ENCODE measurements around the gene PDE4B.
"Not testable (repeated sequence)": the region's sequence is repeated elsewhere in the genome, so short reads cannot be mapped to it uniquely, and the experiment has no call there.

Gene PDE4B

GRCh38 chr1:65965112-65965996 lies 172.7 kb downstream of the PDE4B start:
- no peaks in the 10 kb centered on the region; the same call in 1 of the 2 replicates for H3K4me1 ChIP-seq (ENCODE audit: low read length)
- no peaks in the 10 kb centered on the region for H4K20me1 ChIP-seq (ENCODE audit: insufficient read depth, low read length)
- H3K4me2 ChIP-seq (ENCODE audit: low read length): no peak overlapping the region
- H3K27ac ChIP-seq (ENCODE audit: low read length): no peak overlapping the region
- H3K36me3 ChIP-seq (replicated peaks; ENCODE audit: low read depth, low read length): no peaks in the 10 kb centered on the region
- H3K9ac ChIP-seq (ENCODE audit: low read length): no peak overlapping the region
- no peak overlapping the region for H2AFZ ChIP-seq (ENCODE audit: low read depth, low read length)
- no peaks in the 10 kb centered on the region for H3K79me2 ChIP-seq (ENCODE audit: low read length)
- no peak overlapping the region for H3K4me3 ChIP-seq (ENCODE audit: low read length)
- TF ChIP-seq EZH2phosphoT487 (IDR thresholded peaks at IDR 0.05; ENCODE audit: low read depth) (no peak), CTCF (IDR thresholded peaks at IDR 0.05; ENCODE audit: low read depth, low read length) (no peak)
- no peaks in the 10 kb centered on the region for H3K27me3 ChIP-seq (ENCODE audit: low read depth, low read length)
- no peaks in the 10 kb centered on the region for H3K9me3 ChIP-seq (ENCODE audit: insufficient read depth, low read length)

GRCh38 chr1:65967492-65967891 lies 174.8 kb downstream of the PDE4B start:
- not testable (repeated sequence) for H4K20me1 ChIP-seq (ENCODE audit: insufficient read depth, low read length); H3K27me3 ChIP-seq (ENCODE audit: low read depth, low read length); H3K9me3 ChIP-seq (ENCODE audit: insufficient read depth, low read length); H3K4me3 ChIP-seq (ENCODE audit: low read length); H3K4me1 ChIP-seq (ENCODE audit: low read length); H3K9ac ChIP-seq (ENCODE audit: low read length); H3K36me3 ChIP-seq (replicated peaks; ENCODE audit: low read depth, low read length); H3K79me2 ChIP-seq (ENCODE audit: low read length); H2AFZ ChIP-seq (ENCODE audit: low read depth, low read length); H3K27ac ChIP-seq (ENCODE audit: low read length); H3K4me2 ChIP-seq (ENCODE audit: low read length)

- Histone ChIP-seq H3K4me3 (ENCODE audit: low read length) (no peak overlapping the region), H3K79me2 (ENCODE audit: low read length) (no peaks in the 10 kb centered on the region), H3K27ac (ENCODE audit: low read length) (no peak overlapping the region), H3K4me1 (ENCODE audit: low read length) (no peaks in the 10 kb centered on the region), H4K20me1 (ENCODE audit: insufficient read depth, low read length) (no peaks in the 10 kb centered on the region), H3K9me3 (ENCODE audit: insufficient read depth, low read length) (no peaks in the 10 kb centered on the region), H2AFZ (ENCODE audit: low read depth, low read length) (no peak overlapping the region), H3K9ac (ENCODE audit: low read length) (no peak overlapping the region), H3K36me3 (replicated peaks; ENCODE audit: low read depth, low read length) (no peaks in the 10 kb centered on the region), H3K27me3 (ENCODE audit: low read depth, low read length) (no peaks in the 10 kb centered on the region), H3K4me2 (ENCODE audit: low read length) (no peak overlapping the region)
- no peak for TF ChIP-seq EZH2phosphoT487 (IDR thresholded peaks at IDR 0.05; ENCODE audit: low read depth)
- no peak for TF ChIP-seq CTCF (IDR thresholded peaks at IDR 0.05; ENCODE audit: low read depth, low read length)
Observed at GRCh38 chr1:65971547-65971946, 178.9 kb downstream of the PDE4B start.

GRCh38 chr1:65975708-65976107 lies 183.0 kb downstream of the PDE4B start:
- H3K27me3 ChIP-seq (ENCODE audit: low read depth, low read length): no peaks in the 10 kb centered on the region
- no peak overlapping the region for H2AFZ ChIP-seq (ENCODE audit: low read depth, low read length)
- H3K4me3 ChIP-seq (ENCODE audit: low read length): no peak overlapping the region
- no peak overlapping the region for H3K9ac ChIP-seq (ENCODE audit: low read length)
- no peak overlapping the region for H3K27ac ChIP-seq (ENCODE audit: low read length)
- no peaks in the 10 kb centered on the region for H4K20me1 ChIP-seq (ENCODE audit: insufficient read depth, low read length)
- no peak overlapping the region for H3K4me2 ChIP-seq (ENCODE audit: low read length)
- TF ChIP-seq EZH2phosphoT487 (IDR thresholded peaks at IDR 0.05; ENCODE audit: low read depth) (no peak), CTCF (IDR thresholded peaks at IDR 0.05; ENCODE audit: low read depth, low read length) (no peak)
- no peaks in the 10 kb centered on the region for H3K4me1 ChIP-seq (ENCODE audit: low read length)
- no peaks in the 10 kb centered on the region for H3K9me3 ChIP-seq (ENCODE audit: insufficient read depth, low read length)
- no peaks in the 10 kb centered on the region for H3K79me2 ChIP-seq (ENCODE audit: low read length)
- no peaks in the 10 kb centered on the region for H3K36me3 ChIP-seq (replicated peaks; ENCODE audit: low read depth, low read length)
